HG03103 (cell line): ENCODE measurements around the gene MXRA8.

ENCODE experiments used
- ATAC-seq: cut with Tn5 transposase; IDR thresholded peaks from one replicate; pipeline ENCODE4 v1.9.1; 2021; ENCODE audit warnings: low read depth; ENCODE audit not compliant: unreplicated experiment

The MXRA8 gene

GRCh38 chr1:1310476-1311053 is 47.8 kb downstream of the MXRA8 start:
- ATAC-seq: no peak

GRCh38 chr1:1310109-1310385 is 48.3 kb downstream of the MXRA8 start:
- ATAC-seq: no peak

- no peak for ATAC-seq
These were observed 48.9 kb downstream of the MXRA8 start for GRCh38 chr1:1309251-1310108.

GRCh38 chr1:1308756-1309250 is 49.6 kb downstream of the MXRA8 start:
- no peak for ATAC-seq

GRCh38 chr1:1307923-1308755 is 50.2 kb downstream of the MXRA8 start, which contains the start of the genes ACAP3 and PUSL1:
Gene ACAP3, minus strand, starts transcription at chr1:1307930. Its CDS starts 115 bp downstream, at chr1:1307815.
Gene PUSL1, plus strand, starts transcription at chr1:1308597. Its CDS starts 47 bp downstream, at chr1:1308644.
- peak; percentile 49 for ATAC-seq

DNA sequence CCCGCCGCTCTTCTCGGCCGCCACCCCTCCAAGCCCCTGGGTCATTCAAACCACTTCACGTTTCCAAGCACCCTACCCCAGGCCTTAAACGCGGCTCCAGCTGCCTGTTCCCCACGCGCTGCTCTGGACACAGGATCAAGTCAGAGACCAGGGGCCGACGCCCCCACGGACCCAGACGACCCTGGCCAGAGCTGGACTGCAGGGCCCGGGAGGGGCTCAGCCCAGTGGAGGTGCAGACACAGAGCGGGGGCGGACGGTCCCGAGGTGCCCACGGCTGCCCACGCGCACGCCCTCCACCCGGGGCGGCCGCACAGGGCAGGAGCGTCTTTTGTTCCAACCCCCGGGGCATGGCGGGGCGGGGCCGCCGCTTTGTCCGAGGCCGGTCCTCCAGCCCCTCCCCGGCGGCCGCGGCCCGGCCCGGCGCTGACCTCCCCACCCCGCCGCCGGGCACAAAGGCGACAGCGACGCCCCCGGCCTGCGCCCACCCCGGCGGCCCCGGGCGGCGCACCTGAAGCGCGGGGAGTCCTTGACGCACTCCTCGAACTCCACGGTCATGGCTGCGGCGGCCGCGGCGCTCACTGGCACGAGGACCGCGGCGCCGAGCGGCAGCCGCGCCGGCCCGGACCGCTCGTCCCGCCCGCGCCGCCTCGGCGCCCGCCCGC is 51.0 kb downstream of the MXRA8 start:
- ATAC-seq: no peak

DNA sequence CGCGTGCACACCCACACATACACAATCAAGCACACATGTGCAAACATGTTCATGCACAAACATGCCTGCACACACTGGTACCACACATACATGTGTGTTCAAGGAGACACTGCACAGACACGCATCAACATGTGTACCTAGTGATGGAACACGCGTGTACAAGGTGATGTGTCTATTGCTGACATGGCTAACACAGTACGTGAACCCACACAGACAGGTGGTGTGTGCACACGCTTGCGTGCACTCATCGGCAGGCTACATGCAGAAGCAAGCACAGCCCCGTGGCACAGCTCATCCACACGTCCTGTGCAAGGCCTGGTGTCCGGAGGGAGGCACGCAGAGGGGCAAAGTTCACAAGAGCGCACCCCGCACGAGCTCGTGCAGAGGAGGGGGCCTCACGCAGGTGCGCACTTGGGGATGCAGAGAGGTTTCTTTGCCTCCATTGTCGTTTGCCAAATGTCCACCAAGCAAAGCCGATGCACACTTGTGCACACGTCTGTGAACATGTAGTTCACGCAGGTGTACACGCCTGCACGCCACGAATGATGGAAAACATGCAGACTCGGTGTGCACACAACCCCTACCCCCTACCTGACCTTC is 51.6 kb downstream of the MXRA8 start:
- ATAC-seq: no peak

- ATAC-seq: no peak
These were observed 52.2 kb downstream of the MXRA8 start for GRCh38 chr1:1306070-1306660.

DNA sequence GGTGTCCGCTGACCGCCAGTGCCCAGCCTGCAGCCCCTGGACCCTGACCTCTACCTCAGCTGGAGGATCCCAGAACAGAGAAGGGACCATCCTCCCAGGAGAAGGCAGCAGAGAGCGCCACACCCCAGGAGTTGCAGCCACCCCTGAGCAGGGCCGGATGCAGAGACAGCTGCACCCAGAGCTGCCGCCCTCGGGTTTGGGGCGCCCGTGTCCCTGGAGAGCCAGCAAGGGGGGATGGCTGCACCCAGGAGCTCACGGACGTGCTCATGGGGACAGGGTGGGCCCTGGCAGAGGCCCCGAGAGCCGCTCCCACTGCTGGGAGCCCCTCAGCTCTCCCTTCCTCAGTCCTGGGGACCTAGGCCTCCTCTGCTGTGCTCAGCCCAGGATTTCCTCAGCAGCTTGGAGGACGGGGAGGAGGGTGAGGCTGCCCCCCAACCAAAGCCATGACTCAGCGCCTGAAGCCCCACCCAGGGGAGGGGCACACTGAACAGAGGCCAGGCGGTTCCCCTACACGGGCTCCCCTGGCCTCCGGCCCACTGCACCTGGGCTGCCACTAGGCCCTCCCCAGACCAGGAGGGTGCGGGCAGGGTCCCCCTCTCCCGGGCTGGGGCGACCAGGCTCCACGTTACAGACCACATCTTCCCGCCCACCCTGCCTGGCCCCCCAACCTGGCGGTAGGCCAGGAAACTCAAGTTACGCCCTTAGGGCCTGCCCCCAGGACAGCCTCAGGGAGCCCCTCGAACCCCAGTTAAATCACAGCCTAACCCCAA is 52.9 kb downstream of the MXRA8 start:
- no peak for ATAC-seq

- ATAC-seq: no peak
These were observed 53.7 kb downstream of the MXRA8 start for GRCh38 chr1:1304331-1305299.

- ATAC-seq: no peak
These were observed 54.6 kb downstream of the MXRA8 start for GRCh38 chr1:1303736-1304135.

DNA sequence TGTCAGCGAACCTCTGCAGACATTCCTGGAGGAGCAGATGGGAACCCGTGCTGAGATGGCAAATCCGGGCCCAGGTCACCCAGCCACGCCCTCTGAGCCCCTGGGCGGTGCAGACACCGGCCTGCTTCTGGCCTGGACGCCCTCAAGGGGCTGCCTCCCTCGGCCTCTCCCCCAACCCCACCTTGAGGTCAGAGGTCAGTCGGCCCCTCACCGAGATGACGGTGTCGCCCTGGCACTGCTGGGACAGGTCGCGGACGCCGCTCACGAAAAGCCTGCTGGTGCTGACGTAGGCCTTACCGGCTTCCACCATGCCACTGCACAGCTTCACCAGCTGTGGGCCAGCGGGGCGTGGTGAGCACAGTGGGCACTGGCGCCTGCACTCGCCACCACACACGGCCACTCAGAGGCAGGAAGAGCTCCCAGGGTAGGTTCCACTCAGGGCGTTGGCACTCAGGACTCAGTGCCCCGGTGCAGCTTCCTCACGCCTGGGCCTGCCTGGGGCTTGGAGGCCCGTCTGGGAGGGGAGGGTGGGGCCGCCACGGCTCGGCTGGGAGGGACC is 55.3 kb downstream of the MXRA8 start:
- ATAC-seq: no peak
